CD14-positive monocyte (primary cell): ENCODE measurements around the gene NAP1L4. TPM values are rescaled to one million over a fixed set of nuclear protein-coding genes. Genes with fewer than 3 reads are reported as not detected.

Source experiments
- DNase-seq, 3 donors: peaks; one replicate each; pipeline ENCODE4 v3.0.0-alpha.2; 2011 to 2022
- H2AFZ ChIP-seq: 2 replicates; pipeline ENCODE4 v1.6.0; 2012; ENCODE audit warnings: mild to moderate bottlenecking, low read depth, low read length, inconsistent platforms; ENCODE audit not compliant: insufficient read depth, poor library complexity, severe bottlenecking
- H3K27ac ChIP-seq, 2 donors: 1 replicate in 1 of 2; 2 replicates in 1 of 2; pipeline ENCODE4 v1.5.1; 2012 to 2013; ENCODE audit warnings: low read length in 2 of 2, control low read depth in 1 of 2, inconsistent platforms in 1 of 2, low read depth in 1 of 2, mild to moderate bottlenecking in 1 of 2
- H3K27me3 ChIP-seq, 2 donors: one replicate each; pipeline versions ENCODE4 v1.6.0 to v1.6.1; 2011 to 2013; ENCODE audit warnings: low read length in 2 of 2; ENCODE audit not compliant: control insufficient read depth in 2 of 2, insufficient read depth in 2 of 2
- H3K36me3 ChIP-seq, 2 donors: replicated peaks in 1 of 2; 1 replicate in 1 of 2; 2 replicates in 1 of 2; pipeline versions ENCODE4 v1.5.1 to v1.6.1; 2012 to 2013; ENCODE audit warnings: low read length in 2 of 2, control low read depth in 1 of 2, inconsistent platforms in 1 of 2, mild to moderate bottlenecking in 1 of 2; ENCODE audit not compliant: insufficient read depth in 2 of 2, control insufficient read depth in 1 of 2
- H3K4me1 ChIP-seq, 2 donors: 1 replicate in 1 of 2; 2 replicates in 1 of 2; pipeline versions ENCODE4 v1.5.1 to v1.6.1; 2012 to 2013; ENCODE audit warnings: low read length in 2 of 2, control low read depth in 1 of 2, inconsistent platforms in 1 of 2, mild to moderate bottlenecking in 1 of 2, moderate library complexity in 1 of 2; ENCODE audit not compliant: insufficient read depth in 2 of 2, control insufficient read depth in 1 of 2
- H3K4me2 ChIP-seq: replicated peaks from 2 replicates; pipeline ENCODE3; 2012; ENCODE audit warnings: low read length, moderate library complexity, mild to moderate bottlenecking; ENCODE audit not compliant: poor library complexity, severe bottlenecking; ENCODE audit errors: extremely low read depth
- H3K4me3 ChIP-seq, 3 experiments: fragments of 200-600 bp in 1 of 3; sonication (generic) in 1 of 3; replicated peaks in 1 of 3; 1 replicate in 2 of 3; 2 replicates in 1 of 3; pipeline ENCODE4 v1.5.1; 2011 to 2013; ENCODE audit warnings: low read length in 3 of 3, mild to moderate bottlenecking in 3 of 3, control low read depth in 2 of 3, low read depth in 2 of 3, inconsistent platforms in 1 of 3, moderate library complexity in 1 of 3
- H3K79me2 ChIP-seq: 2 replicates; pipeline ENCODE4 v1.6.0; 2012; ENCODE audit warnings: mild to moderate bottlenecking, control low read depth, inconsistent platforms, low read length, moderate library complexity; ENCODE audit not compliant: insufficient read depth
- H3K9ac ChIP-seq: 2 replicates; pipeline ENCODE4 v1.6.0; 2017; ENCODE audit warnings: low read length, mild to moderate bottlenecking; ENCODE audit not compliant: insufficient read depth, poor library complexity, severe bottlenecking
- H3K9me3 ChIP-seq, 2 donors: replicated peaks in 1 of 2; 1 replicate in 1 of 2; 2 replicates in 1 of 2; pipeline versions ENCODE4 v1.5.1 to v1.6.1; 2012 to 2013; ENCODE audit warnings: low read length in 2 of 2, control low read depth in 1 of 2; ENCODE audit not compliant: control insufficient read depth in 1 of 2, insufficient read depth in 1 of 2
- H4K20me1 ChIP-seq: 2 replicates; pipeline ENCODE4 v1.6.0; 2012; ENCODE audit warnings: mild to moderate bottlenecking, low read length, control low read depth, moderate library complexity; ENCODE audit not compliant: insufficient read depth
- H3K27ac Mint-ChIP-seq, 7 donors: one replicate each; pipeline ENCODE4 v1.8.0; 2020; ENCODE audit warnings: mild to moderate bottlenecking in 7 of 7, mixed read lengths in 7 of 7, moderate library complexity in 6 of 7, inconsistent platforms in 2 of 7
- H3K27me3 Mint-ChIP-seq, 3 donors: one replicate each; pipeline ENCODE4 v1.8.0; 2021 to 2022; ENCODE audit warnings: low read depth in 3 of 3, mild to moderate bottlenecking in 3 of 3, mixed read lengths in 3 of 3, moderate library complexity in 3 of 3, inconsistent platforms in 1 of 3
- H3K36me3 Mint-ChIP-seq, 2 donors: one replicate each; pipeline ENCODE4 v1.8.0; 2020; ENCODE audit warnings: mixed read lengths in 2 of 2, inconsistent platforms in 1 of 2, mild to moderate bottlenecking in 1 of 2
- H3K4me1 Mint-ChIP-seq: one replicate; pipeline ENCODE4 v1.8.0; 2020; ENCODE audit warnings: mild to moderate bottlenecking, mixed read lengths
- H3K4me3 Mint-ChIP-seq, 2 donors: one replicate each; pipeline ENCODE4 v1.8.0; 2020; ENCODE audit warnings: mild to moderate bottlenecking in 2 of 2, mixed read lengths in 2 of 2, moderate library complexity in 1 of 2
- H3K9me3 Mint-ChIP-seq, 7 donors: one replicate each; pipeline ENCODE4 v1.8.0; 2020 to 2022; ENCODE audit warnings: mixed read lengths in 7 of 7, mild to moderate bottlenecking in 6 of 7, moderate library complexity in 6 of 7, inconsistent platforms in 2 of 7
- WGBS: methylation state at CpG from one replicate; pipeline ENCODE4 v1.1.5; 2013; ENCODE audit warnings: missing lambda C conversion rate; ENCODE audit not compliant: insufficient coverage; 5-methylcytosine and 5-hydroxymethylcytosine counted together
- intact Hi-C, 2 donors: fragments of 100-400 bp; cut with micrococcal nuclease; formaldehyde crosslinking; loops; one replicate each; pipeline versions ENCODE4 v1.15.0 to v1.15.1; 2023
- polyA plus RNA-seq, 3 donors: library from polyadenylated mRNA; depleted of rRNA in 1 of 3; unstranded in 2 of 3; stranded (reverse) in 1 of 3; fragments of 300-500 nt in 2 of 3; fragments of >200 nt in 1 of 3; fragmentation: Illumina TruSeq in 2 of 3; gene quantifications; 1 replicate in 2 of 3; 2 replicates in 1 of 3; pipeline ENCODE4 v1.2.3, GENCODE V29; 2012 to 2021
- TF ChIP-seq, protein P1 (sequence below): fragments of 200-600 bp; IDR thresholded peaks from one replicate; pipeline ENCODE4 v1.8.0; 2022; ENCODE audit warnings: antibody characterized with exemption, mild to moderate bottlenecking

Gene NAP1L4
- polyA plus RNA-seq, 3 donors, result 42.1 to 44.9 (median 44.9) TPM

DNA sequence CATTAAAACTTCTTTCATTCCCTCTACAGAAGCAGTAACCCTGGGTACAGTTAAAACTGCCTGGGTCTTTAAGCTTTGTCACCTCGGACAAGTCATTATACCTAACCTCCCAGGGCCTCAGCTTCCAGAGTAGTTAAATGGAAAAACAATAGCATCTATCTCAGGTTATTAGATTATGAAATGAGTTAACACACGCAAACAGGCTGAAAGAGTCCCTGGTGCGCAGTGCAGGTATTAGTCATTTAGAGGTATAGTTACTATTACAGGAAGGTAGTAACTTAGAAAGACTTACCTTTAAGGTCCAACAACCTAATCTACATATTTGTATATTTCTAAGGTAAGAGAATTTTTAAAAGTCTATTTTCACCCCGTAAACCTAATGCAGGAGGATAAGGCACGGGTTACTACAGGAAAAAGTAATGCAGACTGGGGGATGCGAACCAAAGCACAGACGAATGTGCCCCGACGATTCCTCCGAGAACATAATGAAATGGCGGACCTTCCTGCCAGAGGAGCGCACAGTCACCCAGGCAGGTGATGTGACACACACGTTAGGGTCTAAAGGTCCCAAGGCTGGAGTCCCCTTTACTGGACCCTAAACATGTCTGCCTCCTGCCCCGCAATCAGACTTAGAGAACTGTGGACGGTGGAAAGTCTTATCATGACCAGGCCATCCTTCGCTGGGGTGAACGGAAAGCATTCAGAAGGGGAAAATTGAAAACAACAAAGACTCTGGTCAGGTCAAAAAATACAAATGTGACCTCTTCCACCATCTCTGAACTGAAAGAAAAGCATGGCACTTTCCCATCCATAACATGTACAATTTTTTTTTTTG is 1.3 kb downstream of the NAP1L4 start:
- WGBS, result under 1% methylated on average over 13 of the region's 17 CpGs
- Mint-ChIP-seq H3K27ac (peak overlapping the region; percentile 94 to 98 (median 96)), H3K27me3 (peaks cover 0 to 1% (median under 1%) of the 10 kb centered on the region in 3 donors), H3K4me3 (peak overlapping the region; percentile 97 to 99), H3K9me3 (no peaks in the 10 kb centered on the region), H3K4me1 (peaks cover 45% of the 10 kb centered on the region), H3K36me3 (peaks cover 0 to 9% of the 10 kb centered on the region in 2 donors)
- TF ChIP-seq, protein P1, sequence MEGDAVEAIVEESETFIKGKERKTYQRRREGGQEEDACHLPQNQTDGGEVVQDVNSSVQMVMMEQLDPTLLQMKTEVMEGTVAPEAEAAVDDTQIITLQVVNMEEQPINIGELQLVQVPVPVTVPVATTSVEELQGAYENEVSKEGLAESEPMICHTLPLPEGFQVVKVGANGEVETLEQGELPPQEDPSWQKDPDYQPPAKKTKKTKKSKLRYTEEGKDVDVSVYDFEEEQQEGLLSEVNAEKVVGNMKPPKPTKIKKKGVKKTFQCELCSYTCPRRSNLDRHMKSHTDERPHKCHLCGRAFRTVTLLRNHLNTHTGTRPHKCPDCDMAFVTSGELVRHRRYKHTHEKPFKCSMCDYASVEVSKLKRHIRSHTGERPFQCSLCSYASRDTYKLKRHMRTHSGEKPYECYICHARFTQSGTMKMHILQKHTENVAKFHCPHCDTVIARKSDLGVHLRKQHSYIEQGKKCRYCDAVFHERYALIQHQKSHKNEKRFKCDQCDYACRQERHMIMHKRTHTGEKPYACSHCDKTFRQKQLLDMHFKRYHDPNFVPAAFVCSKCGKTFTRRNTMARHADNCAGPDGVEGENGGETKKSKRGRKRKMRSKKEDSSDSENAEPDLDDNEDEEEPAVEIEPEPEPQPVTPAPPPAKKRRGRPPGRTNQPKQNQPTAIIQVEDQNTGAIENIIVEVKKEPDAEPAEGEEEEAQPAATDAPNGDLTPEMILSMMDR, result no peak
- H4K20me1 ChIP-seq, result peaks cover 39% of the 10 kb centered on the region
- intact Hi-C loops, result loop anchor here (2.0 to 5.0 kb wide), 3 partner anchors 46 to 66 kb away; partner anchors contain the start of gene CARS1 (in 1 of the 2)
- DNase-seq, result peak in 2 of 3 donors; percentile 5 to 19
- H3K9me3 ChIP-seq, result no peaks in the 10 kb centered on the region
- peak overlapping the region; percentile 82 for H3K4me2 ChIP-seq
- peaks cover 0 to 9% of the 10 kb centered on the region in 2 donors for H3K36me3 ChIP-seq
- peak overlapping the region; percentile 86 for H3K9ac ChIP-seq
- H2AFZ ChIP-seq, result peak overlapping the region; percentile 97
- no peaks in the 10 kb centered on the region for H3K27me3 ChIP-seq
- H3K4me1 ChIP-seq, result peaks cover 38 to 48% of the 10 kb centered on the region in 2 donors
- H3K27ac ChIP-seq, result peak overlapping the region; percentile 83 to 87
- H3K79me2 ChIP-seq, result peaks cover 60% of the 10 kb centered on the region
- H3K4me3 ChIP-seq, result peak overlapping the region; percentile 75 to 90 (median 86)

DNA sequence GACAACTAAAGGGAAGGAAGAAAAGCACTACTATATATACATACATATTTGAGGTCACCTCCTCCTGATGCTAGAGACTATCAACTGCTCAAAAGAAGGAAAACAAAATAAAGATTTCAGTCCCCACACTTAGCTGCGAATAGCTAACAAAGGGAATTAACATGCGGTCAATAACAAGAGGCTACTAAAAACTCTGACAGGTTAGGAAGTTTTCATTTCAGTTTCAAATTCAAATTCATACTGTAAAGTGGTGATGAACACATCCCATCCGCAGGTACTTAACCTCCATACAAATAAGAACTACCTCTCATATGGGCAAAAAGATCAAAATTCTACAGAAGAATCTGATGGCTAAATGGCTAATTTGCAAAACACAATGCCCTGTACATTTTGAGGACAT is 2.6 kb downstream of the NAP1L4 start:
- Histone ChIP-seq H3K27ac (peak overlapping the region in 1 of 2 donors; percentile 62), H3K36me3 (peaks cover 0 to 9% of the 10 kb centered on the region in 2 donors), H4K20me1 (peaks cover 51% of the 10 kb centered on the region), H3K27me3 (no peaks in the 10 kb centered on the region), H3K4me1 (peaks cover 38 to 48% of the 10 kb centered on the region in 2 donors), H3K9me3 (no peaks in the 10 kb centered on the region), H3K4me3 (peak overlapping the region in 1 of 3 experiments; percentile 90), H3K9ac (no peak overlapping the region), H2AFZ (no peak overlapping the region), H3K4me2 (peak overlapping the region; percentile 82), H3K79me2 (peaks cover 72% of the 10 kb centered on the region)
- WGBS, result no CpG with 5 or more reads among the region's 3 CpGs
- TF ChIP-seq, protein P1, result no peak
- H3K4me1 Mint-ChIP-seq, result peaks cover 46% of the 10 kb centered on the region
- no peak for DNase-seq
- H3K9me3 Mint-ChIP-seq, result no peaks in the 10 kb centered on the region
- peaks cover 0 to 9% of the 10 kb centered on the region in 2 donors for H3K36me3 Mint-ChIP-seq
- H3K27me3 Mint-ChIP-seq, result peaks cover 0 to 1% (median 0%) of the 10 kb centered on the region in 3 donors
- peak overlapping the region; percentile 29 to 99 for H3K4me3 Mint-ChIP-seq
- H3K27ac Mint-ChIP-seq, result peak overlapping the region in 2 of 7 donors; percentile 3 to 10
- intact Hi-C loops, result no loop called here
